ENCODE results near the gene ARL6IP5.

ARL6IP5 gene

DNA sequence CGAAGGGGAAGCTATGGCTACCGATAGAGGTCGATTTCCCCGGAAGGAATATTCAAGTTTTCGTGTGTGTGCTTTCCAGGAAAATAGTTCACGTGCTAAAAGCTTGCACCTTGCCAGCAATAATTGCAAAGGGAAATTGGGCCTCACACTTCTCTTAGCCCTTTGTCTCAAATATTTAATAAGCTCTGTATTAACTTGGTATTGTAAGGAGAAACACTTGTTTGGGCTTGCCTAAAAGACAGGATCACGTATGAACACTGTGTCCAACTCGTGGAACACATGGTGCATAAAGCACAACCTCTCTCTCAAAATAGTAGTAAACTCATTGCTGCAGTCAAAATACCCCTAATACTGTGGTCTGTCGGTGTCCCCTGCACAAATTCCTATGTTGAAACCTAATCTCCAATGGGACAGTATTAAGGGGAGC, 32.3 kb upstream of the ARL6IP5 start:
- Histone ChIP-seq H3K27me3 (ENCODE audit: insufficient read depth, low read length) (no peaks in the 10 kb centered on the region), H2BK5ac (ENCODE audit: low read depth, low read length, poor library complexity) (peak overlapping the region; percentile 11), H3K9ac (ENCODE audit: low read length) (no peak overlapping the region), H3K4me1 (ENCODE audit: control insufficient read depth in 1 of 2, insufficient read depth in 2 of 2, low read length in 2 of 2) (peaks cover 0 to 5% of the 10 kb centered on the region in 2 experiments), H2BK12ac (ENCODE audit: low read length) (no peak overlapping the region), H3K23ac (ENCODE audit: low read length) (no peak overlapping the region), H3K36me3 (ENCODE audit: control insufficient read depth in 1 of 2, insufficient read depth in 2 of 2, low read length in 2 of 2) (peaks cover 3 to 10% of the 10 kb centered on the region in 2 experiments), H4K12ac (ENCODE audit: low read depth, low read length) (peak overlapping the region; percentile 46), H3K4me2 (ENCODE audit: low read length) (peak overlapping the region; percentile 74), H4K8ac (ENCODE audit: low read depth, low read length) (peak overlapping the region; percentile 91), H3K4me3 (ENCODE audit: low read depth, low read length) (no peak overlapping the region), H3K79me2 (ENCODE audit: control insufficient read depth, insufficient read depth, low read length, poor library complexity) (peaks cover 10% of the 10 kb centered on the region), H3K27ac (ENCODE audit: low read depth, low read length) (peak overlapping the region; percentile 24), H3K9me3 (ENCODE audit: insufficient read depth, low read depth, low read length) (no peaks in the 10 kb centered on the region), H4K91ac (ENCODE audit: low read depth, low read length) (no peak overlapping the region), H3K18ac (ENCODE audit: low read length) (no peak overlapping the region), H2AFZ (ENCODE audit: insufficient read depth, low read length, poor library complexity) (peak overlapping the region; percentile 90), H3K4ac (ENCODE audit: low read depth, low read length) (peak overlapping the region; percentile 37), H3K79me1 (ENCODE audit: low read length) (peaks cover 14% of the 10 kb centered on the region), H2BK120ac (ENCODE audit: insufficient read depth, low read length, poor library complexity) (no peak overlapping the region), H2AK5ac (ENCODE audit: low read length) (no peak overlapping the region), H3K14ac (ENCODE audit: low read length) (peak overlapping the region; percentile 22)
- DNase-seq = no peak
- WGBS (ENCODE audit: extremely low coverage, insufficient coverage, insufficient read length) = no CpG with 5 or more reads among the region's 9 CpGs

DNA sequence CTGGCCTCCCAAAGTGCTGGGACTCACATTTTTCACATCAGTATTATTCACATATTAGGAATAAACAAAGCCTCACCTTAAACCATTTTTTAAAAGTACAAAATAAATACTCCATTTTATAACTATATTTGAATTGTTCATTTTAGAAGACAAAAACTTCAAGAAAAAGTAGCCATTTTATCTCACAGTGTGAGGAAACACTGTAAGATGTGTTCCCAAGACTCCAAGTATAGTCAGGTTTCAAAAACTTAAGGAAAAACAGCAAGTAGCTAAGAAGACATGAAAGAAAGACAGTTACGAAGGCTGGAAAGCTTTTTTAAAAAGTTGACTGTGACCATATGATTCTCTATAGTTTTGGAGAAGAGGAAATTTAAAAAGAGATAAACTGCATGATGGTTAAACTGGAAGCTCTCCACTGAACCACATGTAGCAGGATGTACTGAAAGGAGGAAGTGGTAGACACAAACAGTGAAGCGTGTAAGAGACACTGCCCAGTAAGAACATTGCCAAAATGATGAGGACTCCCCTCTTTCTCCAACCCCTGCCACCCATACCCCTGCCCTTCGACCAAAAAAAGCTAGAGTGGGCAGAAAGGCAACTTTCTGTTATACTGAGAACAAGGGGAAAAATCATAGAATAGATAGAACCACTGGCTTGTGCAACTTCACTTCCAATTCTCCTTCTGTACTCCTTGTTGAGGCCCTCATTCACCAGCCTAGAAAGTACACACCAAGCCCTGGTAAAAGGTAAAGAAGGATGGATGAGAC, 26.4 kb upstream of the ARL6IP5 start:
- H3K4ac ChIP-seq (ENCODE audit: low read depth, low read length) = no peak overlapping the region
- no peak overlapping the region for H4K91ac ChIP-seq (ENCODE audit: low read depth, low read length)
- no CpG with 5 or more reads among the region's 3 CpGs for WGBS (ENCODE audit: extremely low coverage, insufficient coverage, insufficient read length)

DNA sequence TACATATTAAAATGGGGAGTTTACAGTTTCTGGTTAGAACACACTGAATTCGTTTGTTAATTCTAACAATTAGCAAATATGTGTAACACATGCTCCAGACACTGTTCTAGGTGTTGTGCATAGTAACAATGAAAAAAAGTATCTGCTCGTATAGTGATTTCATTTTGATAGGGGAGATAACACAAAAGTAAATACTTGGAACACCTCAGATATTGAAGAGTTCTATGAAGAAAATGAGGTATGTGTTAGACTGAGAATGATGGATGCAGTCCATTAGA, 25.9 kb upstream of the ARL6IP5 start:
- no CpG with 5 or more reads among the region's 2 CpGs for WGBS (ENCODE audit: extremely low coverage, insufficient coverage, insufficient read length)
- H2BK12ac ChIP-seq (ENCODE audit: low read length) = no peak overlapping the region
- no peak overlapping the region for H3K23ac ChIP-seq (ENCODE audit: low read length)
- no peak overlapping the region for H2BK120ac ChIP-seq (ENCODE audit: insufficient read depth, low read length, poor library complexity)
- no peaks in the 10 kb centered on the region for H3K79me1 ChIP-seq (ENCODE audit: low read length)
- no peak overlapping the region for H3K27ac ChIP-seq (ENCODE audit: low read depth, low read length)
- no peaks in the 10 kb centered on the region for H3K9me3 ChIP-seq (ENCODE audit: insufficient read depth, low read depth, low read length)
- no peak overlapping the region for H2AFZ ChIP-seq (ENCODE audit: insufficient read depth, low read length, poor library complexity)
- no peak overlapping the region for H4K12ac ChIP-seq (ENCODE audit: low read depth, low read length)
- H3K27me3 ChIP-seq (ENCODE audit: insufficient read depth, low read length) = no peaks in the 10 kb centered on the region
- H3K14ac ChIP-seq (ENCODE audit: low read length) = no peak overlapping the region
- no peak overlapping the region for H3K4me3 ChIP-seq (ENCODE audit: low read depth, low read length)
- H3K4me2 ChIP-seq (ENCODE audit: low read length) = no peak overlapping the region
- no peaks in the 10 kb centered on the region for H3K4me1 ChIP-seq (ENCODE audit: control insufficient read depth in 1 of 2, insufficient read depth in 2 of 2, low read length in 2 of 2)
- no peak overlapping the region for H2AK5ac ChIP-seq (ENCODE audit: low read length)
- no peak overlapping the region for H3K4ac ChIP-seq (ENCODE audit: low read depth, low read length)
- no peak for DNase-seq
- H3K79me2 ChIP-seq (ENCODE audit: control insufficient read depth, insufficient read depth, low read length, poor library complexity) = no peaks in the 10 kb centered on the region
- H4K8ac ChIP-seq (ENCODE audit: low read depth, low read length) = no peak overlapping the region
- H3K9ac ChIP-seq (ENCODE audit: low read length) = no peak overlapping the region
- H4K91ac ChIP-seq (ENCODE audit: low read depth, low read length) = no peak overlapping the region
- H2BK5ac ChIP-seq (ENCODE audit: low read depth, low read length, poor library complexity) = no peak overlapping the region
- no peak overlapping the region for H3K18ac ChIP-seq (ENCODE audit: low read length)
- H3K36me3 ChIP-seq (ENCODE audit: control insufficient read depth in 1 of 2, insufficient read depth in 2 of 2, low read length in 2 of 2) = peaks cover 13 to 19% of the 10 kb centered on the region in 2 experiments

More for the DNA sequence above, 26.4 kb upstream of the ARL6IP5 start:
- H3K27ac ChIP-seq (ENCODE audit: low read depth, low read length) = no peak overlapping the region
- peaks cover 13 to 19% of the 10 kb centered on the region in 2 experiments for H3K36me3 ChIP-seq (ENCODE audit: control insufficient read depth in 1 of 2, insufficient read depth in 2 of 2, low read length in 2 of 2)
- no peak overlapping the region for H3K4me2 ChIP-seq (ENCODE audit: low read length)
- H2AK5ac ChIP-seq (ENCODE audit: low read length) = no peak overlapping the region
- no peaks in the 10 kb centered on the region for H3K79me1 ChIP-seq (ENCODE audit: low read length)
- no peaks in the 10 kb centered on the region for H3K79me2 ChIP-seq (ENCODE audit: control insufficient read depth, insufficient read depth, low read length, poor library complexity)
- H3K4me1 ChIP-seq (ENCODE audit: control insufficient read depth in 1 of 2, insufficient read depth in 2 of 2, low read length in 2 of 2) = no peaks in the 10 kb centered on the region
- no peak overlapping the region for H3K23ac ChIP-seq (ENCODE audit: low read length)
- no peak overlapping the region for H3K18ac ChIP-seq (ENCODE audit: low read length)
- H2BK5ac ChIP-seq (ENCODE audit: low read depth, low read length, poor library complexity) = no peak overlapping the region
- no peak overlapping the region for H3K9ac ChIP-seq (ENCODE audit: low read length)
- no peak overlapping the region for H4K12ac ChIP-seq (ENCODE audit: low read depth, low read length)
- no peaks in the 10 kb centered on the region for H3K9me3 ChIP-seq (ENCODE audit: insufficient read depth, low read depth, low read length)
- no peak overlapping the region for H2AFZ ChIP-seq (ENCODE audit: insufficient read depth, low read length, poor library complexity)
- no peak overlapping the region for H3K14ac ChIP-seq (ENCODE audit: low read length)
- no peak overlapping the region for H3K4me3 ChIP-seq (ENCODE audit: low read depth, low read length)
- no peak overlapping the region for H4K8ac ChIP-seq (ENCODE audit: low read depth, low read length)
- no peak for DNase-seq
- no peaks in the 10 kb centered on the region for H3K27me3 ChIP-seq (ENCODE audit: insufficient read depth, low read length)
- no peak overlapping the region for H2BK120ac ChIP-seq (ENCODE audit: insufficient read depth, low read length, poor library complexity)
- H2BK12ac ChIP-seq (ENCODE audit: low read length) = no peak overlapping the region

DNA sequence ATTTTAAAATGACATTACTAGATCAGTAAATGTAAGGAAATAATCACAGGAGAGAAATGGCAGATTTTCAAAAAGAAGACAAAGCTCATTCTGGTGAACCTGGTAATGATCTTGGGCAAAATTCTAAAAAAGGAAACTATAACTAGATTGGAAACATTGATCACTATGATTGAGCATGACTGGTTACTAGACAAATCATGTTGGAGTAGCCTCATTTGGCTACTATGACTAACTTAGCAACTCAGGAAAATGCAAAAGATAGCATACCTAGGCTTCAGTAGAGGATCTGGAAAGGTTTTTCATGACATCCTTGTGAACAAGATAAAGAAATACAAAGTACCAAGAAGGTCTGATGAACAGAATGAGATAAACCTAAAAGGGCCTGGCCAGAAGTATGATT, 25.0 kb upstream of the ARL6IP5 start:
- Histone ChIP-seq H3K27ac (ENCODE audit: low read depth, low read length) (no peak overlapping the region), H4K8ac (ENCODE audit: low read depth, low read length) (no peak overlapping the region), H3K79me2 (ENCODE audit: control insufficient read depth, insufficient read depth, low read length, poor library complexity) (no peaks in the 10 kb centered on the region), H4K91ac (ENCODE audit: low read depth, low read length) (no peak overlapping the region), H2AFZ (ENCODE audit: insufficient read depth, low read length, poor library complexity) (no peak overlapping the region), H3K14ac (ENCODE audit: low read length) (no peak overlapping the region), H3K27me3 (ENCODE audit: insufficient read depth, low read length) (no peaks in the 10 kb centered on the region), H3K18ac (ENCODE audit: low read length) (no peak overlapping the region), H2BK120ac (ENCODE audit: insufficient read depth, low read length, poor library complexity) (no peak overlapping the region), H3K23ac (ENCODE audit: low read length) (no peak overlapping the region), H4K12ac (ENCODE audit: low read depth, low read length) (no peak overlapping the region), H3K36me3 (ENCODE audit: control insufficient read depth in 1 of 2, insufficient read depth in 2 of 2, low read length in 2 of 2) (peaks cover 10 to 17% of the 10 kb centered on the region in 2 experiments), H3K4me2 (ENCODE audit: low read length) (no peak overlapping the region), H3K4ac (ENCODE audit: low read depth, low read length) (no peak overlapping the region), H3K79me1 (ENCODE audit: low read length) (no peaks in the 10 kb centered on the region), H3K9me3 (ENCODE audit: insufficient read depth, low read depth, low read length) (no peaks in the 10 kb centered on the region), H2AK5ac (ENCODE audit: low read length) (no peak overlapping the region), H3K4me1 (ENCODE audit: control insufficient read depth in 1 of 2, insufficient read depth in 2 of 2, low read length in 2 of 2) (no peaks in the 10 kb centered on the region), H2BK5ac (ENCODE audit: low read depth, low read length, poor library complexity) (no peak overlapping the region), H3K9ac (ENCODE audit: low read length) (no peak overlapping the region), H3K4me3 (ENCODE audit: low read depth, low read length) (no peak overlapping the region), H2BK12ac (ENCODE audit: low read length) (no peak overlapping the region)
- no peak for DNase-seq

Data from trophoblast cell (in vitro differentiated cells and primary cell).